ENCODE measurements around the gene NOBOX.

Gene NOBOX

GRCh38 chr7:144403649-144404061 lies at the start of gene NOBOX:
NOBOX (minus strand) TSS chr7:144403693.
- no peaks in the 10 kb centered on the region for H3K9me3 ChIP-seq (ENCODE audit: low read length)
- TF ChIP-seq EZH2 (IDR thresholded peaks at IDR 0.05; ENCODE audit: borderline replicate concordance, low read length), result no peak
- no peak for TF ChIP-seq CTCF (IDR thresholded peaks at IDR 0.05; ENCODE audit: low read length)
- no peak within 1 kb of the TSS for H3K4me3 ChIP-seq (ENCODE audit: low read depth, low read length, poor library complexity, severe bottlenecking)
- H3K4me1 ChIP-seq (ENCODE audit: insufficient read depth, low read length, severe bottlenecking), result no peaks in the 10 kb centered on the region
- H3K36me3 ChIP-seq (ENCODE audit: insufficient read depth, low read length), result no peaks in the 10 kb centered on the region
- no peak within 1 kb of the TSS for H2AFZ ChIP-seq (ENCODE audit: low read length)
- no peaks in the 10 kb centered on the region for H4K20me1 ChIP-seq (ENCODE audit: insufficient read depth, low read length)
- H3K27ac ChIP-seq (ENCODE audit: low read depth, low read length, poor library complexity, severe bottlenecking), result no peak within 1 kb of the TSS
- no peak within 1 kb of the TSS for H3K9ac ChIP-seq (ENCODE audit: low read length)
- H3K27me3 ChIP-seq (ENCODE audit: insufficient read depth, low read length), result no peaks in the 10 kb centered on the region; the same call in 1 of the 2 replicates
- no peaks in the 10 kb centered on the region for H3F3A ChIP-seq (ENCODE audit: insufficient read depth, low read length)
- no peaks in the 10 kb centered on the region for H3K79me2 ChIP-seq (ENCODE audit: insufficient read depth, low read length)
- H3K9me2 ChIP-seq (ENCODE audit: low read depth, low read length), result no peaks in the 10 kb centered on the region
- H3K4me2 ChIP-seq (ENCODE audit: low read length), result no peak within 1 kb of the TSS

GRCh38 chr7:144452064-144452463 lies 48.6 kb upstream of the NOBOX start:
- Histone ChIP-seq H3K9me2 (ENCODE audit: low read depth, low read length) (no peaks in the 10 kb centered on the region), H3K27ac (ENCODE audit: low read depth, low read length, poor library complexity, severe bottlenecking) (no peak overlapping the region), H3F3A (ENCODE audit: insufficient read depth, low read length) (no peaks in the 10 kb centered on the region), H2AFZ (ENCODE audit: low read length) (no peak overlapping the region), H3K4me3 (ENCODE audit: low read depth, low read length, poor library complexity, severe bottlenecking) (no peak overlapping the region), H3K9ac (ENCODE audit: low read length) (no peak overlapping the region), H3K4me1 (ENCODE audit: insufficient read depth, low read length, severe bottlenecking) (no peaks in the 10 kb centered on the region), H3K79me2 (ENCODE audit: insufficient read depth, low read length) (no peaks in the 10 kb centered on the region), H3K27me3 (ENCODE audit: insufficient read depth, low read length) (no peaks in the 10 kb centered on the region), H3K9me3 (ENCODE audit: low read length) (0 out of 2 replicates have a peak, but pooled peaks cover 2% of the 10 kb centered on the region), H4K20me1 (ENCODE audit: insufficient read depth, low read length) (no peaks in the 10 kb centered on the region), H3K36me3 (ENCODE audit: insufficient read depth, low read length) (no peaks in the 10 kb centered on the region), H3K4me2 (ENCODE audit: low read length) (no peak overlapping the region)
- TF ChIP-seq EZH2 (IDR thresholded peaks at IDR 0.05; ENCODE audit: borderline replicate concordance, low read length) (no peak), CTCF (IDR thresholded peaks at IDR 0.05; ENCODE audit: low read length) (no peak)

- no peak overlapping the region for H3K4me2 ChIP-seq (ENCODE audit: low read length)
Measured at GRCh38 chr7:144445590-144445989, 42.1 kb upstream of the NOBOX start.

More at GRCh38 chr7:144445590-144445989, 42.1 kb upstream of the NOBOX start:
- no peaks in the 10 kb centered on the region for H3K79me2 ChIP-seq (ENCODE audit: insufficient read depth, low read length)
- H3F3A ChIP-seq (ENCODE audit: insufficient read depth, low read length), result no peaks in the 10 kb centered on the region
- TF ChIP-seq CTCF (IDR thresholded peaks at IDR 0.05; ENCODE audit: low read length) (no peak), EZH2 (IDR thresholded peaks at IDR 0.05; ENCODE audit: borderline replicate concordance, low read length) (no peak)
- no peak overlapping the region for H3K27ac ChIP-seq (ENCODE audit: low read depth, low read length, poor library complexity, severe bottlenecking)
- no peaks in the 10 kb centered on the region for H3K9me2 ChIP-seq (ENCODE audit: low read depth, low read length)
- no peaks in the 10 kb centered on the region for H3K36me3 ChIP-seq (ENCODE audit: insufficient read depth, low read length)
- H3K4me3 ChIP-seq (ENCODE audit: low read depth, low read length, poor library complexity, severe bottlenecking), result no peak overlapping the region
- H3K9ac ChIP-seq (ENCODE audit: low read length), result no peak overlapping the region
- no peaks in the 10 kb centered on the region for H4K20me1 ChIP-seq (ENCODE audit: insufficient read depth, low read length)
- H3K9me3 ChIP-seq (ENCODE audit: low read length), result no peaks in the 10 kb centered on the region
- no peak overlapping the region for H2AFZ ChIP-seq (ENCODE audit: low read length)
- H3K4me1 ChIP-seq (ENCODE audit: insufficient read depth, low read length, severe bottlenecking), result no peaks in the 10 kb centered on the region
- H3K27me3 ChIP-seq (ENCODE audit: insufficient read depth, low read length), result no peaks in the 10 kb centered on the region
